ENCODE measurements around the gene MPP1.
A peak's percentile ranks its signal among the peaks of the same experiment; 100 is the strongest.

The MPP1 gene

DNA sequence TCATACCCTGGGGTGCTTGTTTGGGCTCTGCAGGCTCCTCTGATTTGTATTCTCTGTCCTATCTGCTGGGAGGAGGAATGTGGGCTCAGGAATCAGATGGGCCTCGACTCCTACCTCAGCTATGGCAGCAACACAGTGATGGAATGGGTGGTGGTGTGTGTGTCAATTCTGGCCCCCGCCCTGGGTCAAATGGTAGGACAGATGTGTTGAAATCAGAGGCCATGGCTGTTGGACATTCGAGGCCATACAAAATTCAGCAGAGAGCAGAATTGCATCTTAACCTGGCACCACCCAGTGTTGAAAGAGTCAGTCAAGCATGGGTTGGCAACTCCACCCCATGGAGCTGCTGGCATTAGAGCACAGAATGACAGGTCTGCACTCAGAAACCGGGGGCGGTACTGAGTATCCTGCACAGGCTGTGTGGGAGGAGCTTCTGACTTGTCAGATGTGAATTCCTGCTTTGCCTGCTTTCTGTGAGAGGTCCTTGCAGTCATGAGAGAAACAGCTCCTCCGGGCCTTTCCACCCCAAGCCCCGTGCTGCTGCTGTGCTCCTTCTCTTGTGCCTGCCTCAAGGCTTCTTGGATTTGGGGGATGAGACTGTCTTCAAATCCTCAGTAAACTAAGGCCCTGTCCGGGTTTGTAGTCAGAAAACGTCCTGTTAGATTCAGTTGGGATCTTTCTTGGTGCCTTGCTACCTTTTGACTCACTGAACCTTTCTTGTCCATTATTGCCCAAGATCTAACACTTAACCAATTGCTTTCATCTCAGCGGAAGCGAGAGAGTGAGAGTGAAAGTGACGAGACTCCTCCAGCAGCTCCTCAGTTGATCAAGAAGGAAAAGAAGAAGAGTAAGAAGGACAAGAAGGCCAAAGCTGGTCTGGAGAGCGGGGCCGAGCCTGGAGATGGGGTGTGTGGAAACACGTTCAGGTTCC is 29.6 kb downstream of the MPP1 start:
- TF ChIP-seq FOXM1 (IDR thresholded peaks at IDR 0.05; ENCODE audit: borderline replicate concordance) (no peak), SP1 (IDR thresholded peaks at IDR 0.05) (no peak), LEF1 (IDR thresholded peaks at IDR 0.05; ENCODE audit: borderline replicate concordance) (no peak), BHLHE40 (IDR thresholded peaks at IDR 0.05; ENCODE audit: borderline replicate concordance) (no peak), ARNT (IDR thresholded peaks at IDR 0.05) (no peak), NFRKB (IDR thresholded peaks at IDR 0.05) (no peak), FOXK2 (IDR thresholded peaks at IDR 0.05) (no peak), HDGF (IDR thresholded peaks at IDR 0.05; ENCODE audit: borderline replicate concordance) (no peak), ZNF384 (IDR thresholded peaks at IDR 0.05) (no peak), L3MBTL2 (conservative IDR thresholded peaks at IDR 0.05) (no peak), SUZ12 (IDR thresholded peaks at IDR 0.05) (no peak), PKNOX1 (IDR thresholded peaks at IDR 0.05) (no peak), TARDBP (IDR thresholded peaks at IDR 0.05) (no peak)
- CTCF ChIA-PET: interaction anchor here (1.1 kb wide), 1 partner anchor 16 kb away, joined by 4 read pairs; no protein-coding TSS in a partner anchor
- POLR2A ChIA-PET: interaction anchor here (0.6 to 2.9 kb wide), 3 partner anchors 9 to 24 kb away, joined by 3 to 10 read pairs (median 4); partner anchors contain the start of gene DKC1
- DNase-seq (ENCODE audit: extremely low spot score): no peak

GRCh38 chrX:154774622-154775021 is 30.7 kb downstream of the MPP1 start:
- ChIA-PET CTCF (no interaction called here), POLR2A (interaction anchor here (2.9 kb wide), 1 partner anchor 12 kb away, joined by 10 read pairs; the partner anchor contains the start of gene DKC1)
- TF ChIP-seq FOXA1 (IDR thresholded peaks at IDR 0.05) (no peak), NFRKB (IDR thresholded peaks at IDR 0.05) (no peak), SP1 (IDR thresholded peaks at IDR 0.05) (no peak), HDGF (IDR thresholded peaks at IDR 0.05; ENCODE audit: borderline replicate concordance) (no peak), FOXK2 (IDR thresholded peaks at IDR 0.05) (no peak), SUZ12 (IDR thresholded peaks at IDR 0.05) (no peak), ARNT (IDR thresholded peaks at IDR 0.05) (no peak), PKNOX1 (IDR thresholded peaks at IDR 0.05) (no peak), CTBP1 (IDR thresholded peaks at IDR 0.05; ENCODE audit: borderline replicate concordance) (no peak), TARDBP (IDR thresholded peaks at IDR 0.05) (no peak), BHLHE40 (IDR thresholded peaks at IDR 0.05; ENCODE audit: borderline replicate concordance) (no peak), LEF1 (IDR thresholded peaks at IDR 0.05; ENCODE audit: borderline replicate concordance) (no peak), L3MBTL2 (conservative IDR thresholded peaks at IDR 0.05) (no peak)
- DNase-seq (ENCODE audit: extremely low spot score): no peak

DNA sequence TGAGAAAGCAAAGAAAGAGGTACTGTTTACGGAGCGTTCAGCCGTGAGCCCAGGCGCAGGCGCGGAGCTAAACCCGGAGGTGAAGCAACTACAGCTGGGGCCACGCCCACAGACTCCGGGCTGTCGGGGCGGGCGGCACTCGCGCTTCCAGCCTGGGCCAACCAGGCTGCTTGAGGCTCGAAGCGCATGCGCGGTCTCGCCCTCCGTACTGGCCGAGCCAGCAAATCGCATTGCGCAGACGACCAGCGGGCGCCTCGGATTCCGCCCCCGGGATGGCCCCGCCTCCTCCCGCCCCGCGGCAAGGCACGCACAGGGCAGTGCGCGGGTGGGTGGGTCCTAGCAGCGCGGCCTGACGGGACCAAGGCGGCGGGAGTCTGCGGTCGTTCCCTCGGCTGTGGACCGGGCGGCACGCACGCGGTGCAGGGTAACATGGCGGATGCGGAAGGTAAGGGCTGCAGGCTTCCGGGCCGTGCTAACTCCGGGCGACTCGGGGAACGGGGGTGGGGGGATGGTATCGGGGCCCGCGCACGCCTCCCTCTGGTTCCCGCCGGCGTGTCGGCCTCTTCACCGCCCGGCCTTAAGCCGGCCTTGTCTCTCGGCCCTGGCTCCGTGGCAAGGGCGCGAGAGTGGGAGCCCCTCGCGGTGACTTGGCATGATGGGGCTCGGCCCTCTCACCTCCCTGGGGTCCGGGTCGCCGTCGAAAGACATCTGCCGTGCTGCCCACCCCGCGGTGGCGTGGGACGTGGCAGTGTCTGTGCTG is 42.6 kb downstream of the MPP1 start, which contains the start of gene DKC1:
TSS of gene DKC1 (plus strand) at position 328 of the 760 bp plus-strand sequence. CDS start at position 430, 102 bp downstream.
- TF ChIP-seq L3MBTL2 (conservative IDR thresholded peaks at IDR 0.05) (peak; percentile 80), HDGF (IDR thresholded peaks at IDR 0.05; ENCODE audit: borderline replicate concordance) (peak; percentile 93; the same call in 1 of the 2 replicates), ARNT (IDR thresholded peaks at IDR 0.05) (0 out of 2 replicates have a peak, but pooled peaks have one; percentile 22), FOXM1 (IDR thresholded peaks at IDR 0.05; ENCODE audit: borderline replicate concordance) (no peak)
- peak; percentile 98 for DNase-seq (ENCODE audit: extremely low spot score)
- ChIA-PET CTCF (interaction anchor here (3.2 kb wide), 1 partner anchor 14 kb away, joined by 10 read pairs; no protein-coding TSS in a partner anchor), POLR2A (interaction anchor here (0.6 to 2.9 kb wide), 8 partner anchors 9 to 365 kb away, joined by 3 to 31 read pairs (median 6); partner anchors contain the start of genes GAB3, MPP1 and RPL10)

DNA sequence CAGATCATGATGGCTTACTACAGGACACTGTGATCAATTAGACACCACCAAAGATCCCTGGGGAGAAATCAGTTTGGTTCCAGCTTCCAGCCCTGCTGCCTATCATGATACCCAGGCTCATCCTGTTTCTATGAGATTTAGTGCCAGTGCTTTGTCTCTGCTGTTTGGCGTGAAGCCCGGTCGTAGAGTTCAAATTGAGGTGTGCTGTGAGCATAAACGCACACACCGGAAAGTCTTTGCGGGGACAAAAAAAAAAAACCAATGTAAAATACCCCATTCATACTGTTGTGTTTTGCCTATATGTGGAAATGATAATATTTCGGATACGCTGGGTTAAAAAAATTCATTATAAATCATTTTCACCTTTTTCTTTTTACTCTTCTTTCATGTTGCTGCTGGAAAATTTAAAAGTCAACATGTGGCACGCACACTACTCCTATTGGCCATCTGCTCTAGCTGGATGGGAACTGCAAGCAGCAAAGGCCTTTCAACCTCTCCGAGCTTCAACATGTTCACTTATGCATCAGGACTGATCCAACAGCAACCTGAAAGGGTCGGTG is 43.2 kb downstream of the MPP1 start:
- TF ChIP-seq ZNF384 (IDR thresholded peaks at IDR 0.05) (no peak), BHLHE40 (IDR thresholded peaks at IDR 0.05; ENCODE audit: borderline replicate concordance) (no peak), TARDBP (IDR thresholded peaks at IDR 0.05) (no peak), ELF4 (IDR thresholded peaks at IDR 0.05) (no peak), FOXM1 (IDR thresholded peaks at IDR 0.05; ENCODE audit: borderline replicate concordance) (peak; percentile 97), LEF1 (IDR thresholded peaks at IDR 0.05; ENCODE audit: borderline replicate concordance) (no peak), CTBP1 (IDR thresholded peaks at IDR 0.05; ENCODE audit: borderline replicate concordance) (no peak), HDGF (IDR thresholded peaks at IDR 0.05; ENCODE audit: borderline replicate concordance) (no peak), FOXA1 (IDR thresholded peaks at IDR 0.05) (no peak)
- no peak for DNase-seq (ENCODE audit: extremely low spot score)
- ChIA-PET POLR2A (interaction anchor here (0.6 to 2.9 kb wide), 7 partner anchors 9 to 43 kb away, joined by 3 to 31 read pairs (median 7); partner anchors contain the start of genes GAB3 and MPP1), CTCF (interaction anchor here (3.2 kb wide), 1 partner anchor 13 kb away, joined by 10 read pairs; no protein-coding TSS in a partner anchor)

DNA sequence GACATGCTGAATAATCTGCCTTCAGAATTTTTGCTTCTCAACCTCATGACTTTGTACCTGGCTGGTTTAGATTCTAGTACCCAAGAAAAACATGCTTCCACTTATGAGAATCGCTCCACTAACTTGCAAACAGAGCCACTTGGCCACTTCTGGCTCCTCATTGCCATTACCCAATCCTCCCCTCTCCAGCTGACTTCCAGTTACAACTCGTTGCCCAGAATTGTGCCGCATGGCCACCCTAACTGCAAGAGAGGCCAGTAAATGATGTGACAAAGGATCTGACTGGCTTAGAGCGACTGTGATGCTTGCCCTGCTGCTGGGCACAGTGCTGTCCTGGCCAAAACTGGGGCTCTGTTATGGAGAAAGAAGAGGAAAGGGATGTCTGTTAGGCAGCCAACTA is 46.6 kb downstream of the MPP1 start:
- ChIA-PET CTCF (no interaction called here), POLR2A (no interaction called here)
- no peak for DNase-seq (ENCODE audit: extremely low spot score)
- TF ChIP-seq FOXM1 (IDR thresholded peaks at IDR 0.05; ENCODE audit: borderline replicate concordance): no peak
- no peak for TF ChIP-seq L3MBTL2 (conservative IDR thresholded peaks at IDR 0.05)
- TF ChIP-seq SUZ12 (IDR thresholded peaks at IDR 0.05): no peak
- no peak for TF ChIP-seq LEF1 (IDR thresholded peaks at IDR 0.05; ENCODE audit: borderline replicate concordance)
- no peak for TF ChIP-seq ZNF384 (IDR thresholded peaks at IDR 0.05)
- TF ChIP-seq SP1 (IDR thresholded peaks at IDR 0.05): no peak
- TF ChIP-seq HDGF (IDR thresholded peaks at IDR 0.05; ENCODE audit: borderline replicate concordance): no peak
- TF ChIP-seq NFRKB (IDR thresholded peaks at IDR 0.05): no peak
- no peak for TF ChIP-seq TARDBP (IDR thresholded peaks at IDR 0.05)
- no peak for TF ChIP-seq ELF4 (IDR thresholded peaks at IDR 0.05)
- no peak for TF ChIP-seq FOXK2 (IDR thresholded peaks at IDR 0.05)
- no peak for TF ChIP-seq PKNOX1 (IDR thresholded peaks at IDR 0.05)
- TF ChIP-seq BHLHE40 (IDR thresholded peaks at IDR 0.05; ENCODE audit: borderline replicate concordance): no peak
- no peak for TF ChIP-seq ARNT (IDR thresholded peaks at IDR 0.05)
- no peak for TF ChIP-seq CTBP1 (IDR thresholded peaks at IDR 0.05; ENCODE audit: borderline replicate concordance)
- no peak for TF ChIP-seq FOXA1 (IDR thresholded peaks at IDR 0.05)

Data from HEK293T (cell line).